HepG2 (cell line): ENCODE measurements around the gene TAS2R1. TPM values are rescaled to one million over a fixed set of nuclear protein-coding genes. Genes with fewer than 3 reads are reported as not detected.

Experiments
- ARNTL ChIP-seq: sonication (generic); formaldehyde crosslinking; IDR thresholded peaks from 2 replicates; pipeline ENCODE4 v1.4.0; 2020; ENCODE audit warnings: mild to moderate bottlenecking, missing genetic modification reagents
- DPF2 ChIP-seq: sonication (generic); formaldehyde crosslinking; IDR thresholded peaks from 2 replicates; pipeline ENCODE4 v1.4.0; 2020; ENCODE audit warnings: mild to moderate bottlenecking, low read depth, missing genetic modification reagents, borderline replicate concordance
- JUND ChIP-seq: sonication (generic); formaldehyde crosslinking; IDR thresholded peaks from 2 replicates; pipeline ENCODE4 v1.8.0; 2022; ENCODE audit warnings: mild to moderate bottlenecking, missing genetic modification reagents
- MIER3 ChIP-seq: IDR thresholded peaks from 2 replicates; pipeline ENCODE4 v1.6.1; 2016; ENCODE audit warnings: missing compliant biosample characterization, borderline replicate concordance
- NFE2L2 ChIP-seq: fragments of 150-350 bp; IDR thresholded peaks from 2 replicates; pipeline ENCODE4 v1.6.1; 2014; ENCODE audit warnings: low read length
- NPAS2 ChIP-seq: sonication (generic); formaldehyde crosslinking; IDR thresholded peaks from 2 replicates; pipeline ENCODE4 v1.8.0; 2022; ENCODE audit warnings: mild to moderate bottlenecking, missing genetic modification reagents, borderline replicate concordance
- PHF20 ChIP-seq: sonication (generic); formaldehyde crosslinking; IDR thresholded peaks from 2 replicates; pipeline ENCODE4 v1.5.0; 2020; ENCODE audit warnings: mild to moderate bottlenecking, missing genetic modification reagents
- PHF21A ChIP-seq: sonication (generic); formaldehyde crosslinking; IDR thresholded peaks from 2 replicates; pipeline ENCODE4 v1.5.0; 2020; ENCODE audit warnings: mild to moderate bottlenecking, missing genetic modification reagents
- ZNF382 ChIP-seq: sonication (generic); formaldehyde crosslinking; IDR thresholded peaks from 2 replicates; pipeline ENCODE4 v1.5.0; 2020; ENCODE audit warnings: missing genetic modification reagents, mild to moderate bottlenecking, borderline replicate concordance
- ZNF383 ChIP-seq: sonication (generic); formaldehyde crosslinking; IDR thresholded peaks from 2 replicates; pipeline ENCODE4 v1.4.0; 2020; ENCODE audit warnings: missing genetic modification reagents, mild to moderate bottlenecking, borderline replicate concordance
- ZNF451 ChIP-seq: sonication (generic); formaldehyde crosslinking; IDR thresholded peaks from 2 replicates; pipeline ENCODE4 v1.5.0; 2020; ENCODE audit warnings: mild to moderate bottlenecking, missing genetic modification reagents
- ZNF557 ChIP-seq: sonication (generic); formaldehyde crosslinking; IDR thresholded peaks from 2 replicates; pipeline ENCODE4 v1.4.0; 2020; ENCODE audit warnings: missing genetic modification reagents
- polyA plus RNA-seq, 8 experiments: library from polyadenylated mRNA; depleted of rRNA in 3 of 8; stranded (reverse) in 7 of 8; unstranded in 1 of 8; fragments of >200 nt; fragmentation: Illumina TruSeq in 4 of 8; extraction: Trizol in 4 of 8; gene quantifications; 2 replicates each; pipeline versions ENCODE4 v1.2.1 to v1.2.3, GENCODE V29; 2011 to 2016; ENCODE audit warnings: low read depth in 4 of 8, missing spikeins in 1 of 8, mixed read lengths in 1 of 8; ENCODE audit not compliant: insufficient read depth in 1 of 8
- total RNA-seq, 5 experiments: library from RNA; depleted of rRNA; stranded (reverse); fragments of >200 nt; fragmentation: Illumina TruSeq; extraction: Trizol; gene quantifications; 2 replicates each; pipeline ENCODE4 v1.2.3, GENCODE V29; 2016; ENCODE audit warnings: low read depth in 1 of 5
- TF ChIP-seq, protein P1 (sequence below): sonication (generic); formaldehyde crosslinking; IDR thresholded peaks from 2 replicates; pipeline ENCODE4 v1.4.0; 2020; ENCODE audit warnings: missing genetic modification reagents, borderline replicate concordance
- TF ChIP-seq, protein P2 (sequence below), 2 experiments: sonication (generic) in 1 of 2; formaldehyde crosslinking in 1 of 2; IDR thresholded peaks; 2 replicates each; pipeline versions ENCODE4 v1.4.0 to v1.6.1; 2018 to 2020; ENCODE audit warnings: missing genetic modification reagents in 2 of 2, borderline replicate concordance in 1 of 2, low read depth in 1 of 2, mild to moderate bottlenecking in 1 of 2, missing biosample characterization in 1 of 2
- TF ChIP-seq, protein P3 (sequence below): sonication (generic); formaldehyde crosslinking; IDR thresholded peaks from 2 replicates; pipeline ENCODE4 v1.5.0; 2020; ENCODE audit warnings: mild to moderate bottlenecking, missing genetic modification reagents

Gene TAS2R1
- total and polyA plus RNA-seq, 2 of the 13 experiments (the other 11 are each of a cell fraction or from before 2014, with no cell fraction given), result not detected

DNA sequence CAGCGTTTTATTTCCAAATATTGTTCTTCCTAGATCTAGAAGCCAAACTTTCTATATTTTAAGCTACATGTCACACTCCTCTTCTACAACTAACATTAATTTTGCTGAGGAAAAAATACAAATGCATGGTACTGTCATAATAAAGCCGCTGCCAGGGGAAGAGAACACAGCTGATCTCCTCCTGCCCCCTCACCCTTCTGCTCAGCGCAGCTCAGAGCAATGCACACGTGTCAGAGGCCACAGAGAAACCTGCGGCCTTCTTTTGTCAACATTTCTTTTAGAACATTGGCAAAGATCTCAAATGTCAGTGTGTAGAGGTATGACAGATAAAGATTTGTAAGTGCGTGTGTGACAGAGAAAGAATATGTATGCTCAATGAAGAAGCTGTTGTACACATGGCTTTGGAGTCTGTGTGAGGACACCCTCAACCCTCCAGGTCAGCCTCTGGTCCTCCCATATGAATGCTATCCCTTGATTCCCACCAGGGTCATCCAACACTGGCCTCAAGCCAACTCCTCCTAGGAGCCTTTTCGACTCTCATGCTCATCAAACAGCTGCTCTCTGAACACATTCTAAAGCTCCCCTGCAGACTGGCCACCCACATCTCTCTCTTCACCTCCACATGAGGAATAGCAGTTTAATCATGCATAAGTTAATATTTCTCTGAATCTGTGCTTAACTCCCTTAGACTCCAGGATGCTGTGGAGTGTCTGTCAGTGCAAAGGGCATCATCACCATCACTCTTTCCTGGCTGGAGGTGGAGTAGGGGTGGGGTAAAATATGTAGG is 40.9 kb downstream of the TAS2R1 start (continued):
- TF ChIP-seq, protein P1, sequence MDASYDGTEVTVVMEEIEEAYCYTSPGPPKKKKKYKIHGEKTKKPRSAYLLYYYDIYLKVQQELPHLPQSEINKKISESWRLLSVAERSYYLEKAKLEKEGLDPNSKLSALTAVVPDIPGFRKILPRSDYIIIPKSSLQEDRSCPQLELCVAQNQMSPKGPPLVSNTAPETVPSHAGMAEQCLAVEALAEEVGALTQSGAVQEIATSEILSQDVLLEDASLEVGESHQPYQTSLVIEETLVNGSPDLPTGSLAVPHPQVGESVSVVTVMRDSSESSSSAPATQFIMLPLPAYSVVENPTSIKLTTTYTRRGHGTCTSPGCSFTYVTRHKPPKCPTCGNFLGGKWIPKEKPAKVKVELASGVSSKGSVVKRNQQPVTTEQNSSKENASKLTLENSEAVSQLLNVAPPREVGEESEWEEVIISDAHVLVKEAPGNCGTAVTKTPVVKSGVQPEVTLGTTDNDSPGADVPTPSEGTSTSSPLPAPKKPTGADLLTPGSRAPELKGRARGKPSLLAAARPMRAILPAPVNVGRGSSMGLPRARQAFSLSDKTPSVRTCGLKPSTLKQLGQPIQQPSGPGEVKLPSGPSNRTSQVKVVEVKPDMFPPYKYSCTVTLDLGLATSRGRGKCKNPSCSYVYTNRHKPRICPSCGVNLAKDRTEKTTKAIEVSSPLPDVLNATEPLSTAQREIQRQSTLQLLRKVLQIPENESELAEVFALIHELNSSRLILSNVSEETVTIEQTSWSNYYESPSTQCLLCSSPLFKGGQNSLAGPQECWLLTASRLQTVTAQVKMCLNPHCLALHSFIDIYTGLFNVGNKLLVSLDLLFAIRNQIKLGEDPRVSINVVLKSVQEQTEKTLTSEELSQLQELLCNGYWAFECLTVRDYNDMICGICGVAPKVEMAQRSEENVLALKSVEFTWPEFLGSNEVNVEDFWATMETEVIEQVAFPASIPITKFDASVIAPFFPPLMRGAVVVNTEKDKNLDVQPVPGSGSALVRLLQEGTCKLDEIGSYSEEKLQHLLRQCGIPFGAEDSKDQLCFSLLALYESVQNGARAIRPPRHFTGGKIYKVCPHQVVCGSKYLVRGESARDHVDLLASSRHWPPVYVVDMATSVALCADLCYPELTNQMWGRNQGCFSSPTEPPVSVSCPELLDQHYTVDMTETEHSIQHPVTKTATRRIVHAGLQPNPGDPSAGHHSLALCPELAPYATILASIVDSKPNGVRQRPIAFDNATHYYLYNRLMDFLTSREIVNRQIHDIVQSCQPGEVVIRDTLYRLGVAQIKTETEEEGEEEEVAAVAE (CRISPR knock-in tag), result no peak
- TF ChIP-seq ZNF557 (CRISPR knock-in tag) (no peak), NFE2L2 (no peak), NPAS2 (no peak), ZNF383 (no peak), DPF2 (CRISPR knock-in tag) (no peak), PHF20 (CRISPR knock-in tag) (no peak), JUND (CRISPR knock-in tag) (no peak), ZNF451 (CRISPR knock-in tag) (no peak), MIER3 (CRISPR knock-in tag) (no peak), ARNTL (no peak), ZNF382 (CRISPR knock-in tag) (no peak), PHF21A (CRISPR knock-in tag) (no peak)
- TF ChIP-seq, protein P2, sequence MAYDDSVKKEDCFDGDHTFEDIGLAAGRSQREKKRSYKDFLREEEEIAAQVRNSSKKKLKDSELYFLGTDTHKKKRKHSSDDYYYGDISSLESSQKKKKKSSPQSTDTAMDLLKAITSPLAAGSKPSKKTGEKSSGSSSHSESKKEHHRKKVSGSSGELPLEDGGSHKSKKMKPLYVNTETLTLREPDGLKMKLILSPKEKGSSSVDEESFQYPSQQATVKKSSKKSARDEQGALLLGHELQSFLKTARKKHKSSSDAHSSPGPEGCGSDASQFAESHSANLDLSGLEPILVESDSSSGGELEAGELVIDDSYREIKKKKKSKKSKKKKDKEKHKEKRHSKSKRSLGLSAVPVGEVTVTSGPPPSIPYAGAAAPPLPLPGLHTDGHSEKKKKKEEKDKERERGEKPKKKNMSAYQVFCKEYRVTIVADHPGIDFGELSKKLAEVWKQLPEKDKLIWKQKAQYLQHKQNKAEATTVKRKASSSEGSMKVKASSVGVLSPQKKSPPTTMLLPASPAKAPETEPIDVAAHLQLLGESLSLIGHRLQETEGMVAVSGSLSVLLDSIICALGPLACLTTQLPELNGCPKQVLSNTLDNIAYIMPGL (CRISPR knock-in tag; IDR thresholded peaks at IDR 0.05; ENCODE audit: borderline replicate concordance in 1 of 2, low read depth in 1 of 2), result no peak
- TF ChIP-seq, protein P3, sequence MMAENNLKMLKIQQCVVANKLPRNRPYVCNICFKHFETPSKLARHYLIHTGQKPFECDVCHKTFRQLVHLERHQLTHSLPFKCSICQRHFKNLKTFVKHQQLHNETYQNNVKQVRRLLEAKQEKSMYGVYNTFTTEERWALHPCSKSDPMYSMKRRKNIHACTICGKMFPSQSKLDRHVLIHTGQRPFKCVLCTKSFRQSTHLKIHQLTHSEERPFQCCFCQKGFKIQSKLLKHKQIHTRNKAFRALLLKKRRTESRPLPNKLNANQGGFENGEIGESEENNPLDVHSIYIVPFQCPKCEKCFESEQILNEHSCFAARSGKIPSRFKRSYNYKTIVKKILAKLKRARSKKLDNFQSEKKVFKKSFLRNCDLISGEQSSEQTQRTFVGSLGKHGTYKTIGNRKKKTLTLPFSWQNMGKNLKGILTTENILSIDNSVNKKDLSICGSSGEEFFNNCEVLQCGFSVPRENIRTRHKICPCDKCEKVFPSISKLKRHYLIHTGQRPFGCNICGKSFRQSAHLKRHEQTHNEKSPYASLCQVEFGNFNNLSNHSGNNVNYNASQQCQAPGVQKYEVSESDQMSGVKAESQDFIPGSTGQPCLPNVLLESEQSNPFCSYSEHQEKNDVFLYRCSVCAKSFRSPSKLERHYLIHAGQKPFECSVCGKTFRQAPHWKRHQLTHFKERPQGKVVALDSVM (CRISPR knock-in tag), result no peak
- TF ChIP-seq, all 625 proteins: peak for 0
